GM12878 (cell line): Measurements from ENCODE around the gene PRDM8. TPM values are rescaled to one million over a fixed set of nuclear protein-coding genes. Genes with fewer than 3 reads are reported as not detected.
A peak's percentile ranks its signal among the peaks of the same experiment; 100 is the strongest.

ENCODE experiments used
- ATAC-seq: fragments of 200-7000 bp; cut with Tn5 transposase; 3 replicates; pipeline ENCODE4 v1.9.1; 2020; ENCODE audit warnings: mild to moderate bottlenecking, moderate library complexity
- BruUV-seq: library from RNA; stranded (reverse); fragments of 400-500 nt; replicated peaks from 2 replicates; lab custom pipeline; 2021; lab: Mats Ljungman, UMichigan
- CTCF ChIA-PET: fragments of 300-600 bp; sonication (Branson Sonifier 250); formaldehyde crosslinking; extraction: SDS; loops from one replicate; lab custom pipeline; 2021; ENCODE audit warnings: inconsistent platforms; lab: Yijun Ruan, JAX
- POLR2A ChIA-PET: fragments of 350-600 bp; formaldehyde crosslinking; extraction: SDS; loops from one replicate; lab custom pipeline; 2021; ENCODE audit warnings: inconsistent platforms; lab: Charles Lee
- RAD21 ChIA-PET: fragments of 300-600 bp; sonication (Branson Sonifier 250); formaldehyde crosslinking; loops from one replicate; lab custom pipeline; 2023; ENCODE audit warnings: antibody characterized with exemption; ENCODE audit not compliant: unreplicated experiment; lab: Charles Lee
- SMC1A ChIA-PET: fragments of 300-600 bp; sonication (Branson Sonifier 250); formaldehyde crosslinking; loops from one replicate; lab custom pipeline; 2023; ENCODE audit not compliant: unreplicated experiment, uncharacterized antibody; lab: Charles Lee
- DNase-seq: peaks from one replicate; pipeline ENCODE4 v3.0.0-alpha.2; 2011; ENCODE audit warnings: low read depth, low spot score
- FAIRE-seq: peaks from 3 replicates; lab custom pipeline; 2011; peaks lifted over from hg19 to GRCh38; lab: Jason Lieb, UNC
- H2AFZ ChIP-seq: 2 replicates; pipeline ENCODE4 v1.6.0; 2011; ENCODE audit warnings: low read depth, low read length, control low read depth; ENCODE audit not compliant: control insufficient read depth
- H3K27ac ChIP-seq: 2 replicates; pipeline ENCODE4 v1.5.1; 2011; ENCODE audit warnings: control low read depth; ENCODE audit not compliant: control insufficient read depth, insufficient read depth
- H3K27me3 ChIP-seq, 2 experiments: replicated peaks in 1 of 2; 2 replicates each; pipeline versions ENCODE4 v1.6.0 to v1.6.1; 2011; ENCODE audit warnings: low read length in 1 of 2; ENCODE audit not compliant: control insufficient read depth in 2 of 2, insufficient read depth in 2 of 2
- H3K36me3 ChIP-seq, 2 experiments: 2 replicates each; pipeline ENCODE4 v1.5.1; 2011; ENCODE audit warnings: low read length in 1 of 2; ENCODE audit not compliant: control insufficient read depth in 2 of 2, insufficient read depth in 2 of 2
- H3K4me1 ChIP-seq: 2 replicates; pipeline ENCODE4 v1.6.1; 2011; ENCODE audit warnings: mild to moderate bottlenecking, low read length, moderate library complexity, mixed read lengths; ENCODE audit not compliant: control insufficient read depth, insufficient read depth
- H3K4me2 ChIP-seq: 2 replicates; pipeline ENCODE4 v1.6.0; 2011; ENCODE audit warnings: control low read depth; ENCODE audit not compliant: control insufficient read depth, insufficient read depth
- H3K4me3 ChIP-seq: fragments of 200-600 bp; sonication (generic); 2 replicates; pipeline ENCODE4 v1.5.1; 2016
- H3K79me2 ChIP-seq: 2 replicates; pipeline ENCODE4 v1.6.0; 2011; ENCODE audit warnings: low read length; ENCODE audit not compliant: control insufficient read depth, insufficient read depth
- H3K9ac ChIP-seq: 2 replicates; pipeline ENCODE4 v1.8.0; 2011; ENCODE audit warnings: low read length, control low read depth, mixed read lengths; ENCODE audit not compliant: control insufficient read depth, insufficient read depth
- H3K9me3 ChIP-seq: replicated peaks from 3 replicates; pipeline ENCODE4 v1.5.1; 2011; ENCODE audit warnings: mild to moderate bottlenecking, low read length; ENCODE audit not compliant: control insufficient read depth, insufficient read depth
- H4K20me1 ChIP-seq: 2 replicates; pipeline ENCODE4 v1.6.0; 2011; ENCODE audit not compliant: control insufficient read depth, insufficient read depth
- ATF7 ChIP-seq: fragments of 450-650 bp; IDR thresholded peaks from 2 replicates; pipeline ENCODE4 v1.6.1; 2016; ENCODE audit warnings: low read depth, mild to moderate bottlenecking
- CREM ChIP-seq: IDR thresholded peaks from 2 replicates; pipeline ENCODE4 v1.6.1; 2014; ENCODE audit warnings: antibody characterized with exemption, low read depth
- DPF2 ChIP-seq: fragments of 450-650 bp; IDR thresholded peaks from 2 replicates; pipeline ENCODE4 v1.6.1; 2017; ENCODE audit warnings: mild to moderate bottlenecking
- ETV6 ChIP-seq, 2 experiments: fragments of 450-650 bp in 1 of 2; IDR thresholded peaks in 1 of 2; conservative IDR thresholded peaks in 1 of 2; 2 replicates each; pipeline ENCODE4 v1.6.1; 2014; ENCODE audit warnings: antibody characterized with exemption in 1 of 2, borderline replicate concordance in 1 of 2, low read depth in 1 of 2, mild to moderate bottlenecking in 1 of 2, moderate library complexity in 1 of 2
- EZH2 ChIP-seq: IDR thresholded peaks from 2 replicates; pipeline ENCODE4 v1.6.1; 2012; ENCODE audit warnings: low read depth, mild to moderate bottlenecking, control low read depth, inconsistent platforms, low read length, borderline replicate concordance; ENCODE audit not compliant: control insufficient read depth
- FOXM1 ChIP-seq: IDR thresholded peaks from 2 replicates; pipeline ENCODE4 v1.6.1; 2012; ENCODE audit warnings: low read depth, mild to moderate bottlenecking, inconsistent platforms, low read length, moderate library complexity
- GABPA ChIP-seq: IDR thresholded peaks from 2 replicates; pipeline ENCODE4 v1.6.1; 2014; ENCODE audit warnings: antibody characterized with exemption, low read depth, mild to moderate bottlenecking, inconsistent platforms
- HSF1 ChIP-seq: fragments of 150-350 bp; IDR thresholded peaks from 2 replicates; pipeline ENCODE4 v1.6.1; 2014; ENCODE audit warnings: mild to moderate bottlenecking, low read depth, low read length
- JUNB ChIP-seq: IDR thresholded peaks from 2 replicates; pipeline ENCODE4 v1.6.1; 2016; ENCODE audit warnings: antibody characterized with exemption, mild to moderate bottlenecking
- MTA2 ChIP-seq: fragments of 450-650 bp; IDR thresholded peaks from 2 replicates; pipeline ENCODE4 v1.6.1; 2016; ENCODE audit warnings: low read depth, mild to moderate bottlenecking, moderate library complexity
- POLR2AphosphoS5 ChIP-seq: IDR thresholded peaks from 2 replicates; pipeline ENCODE4 v1.6.1; 2011; ENCODE audit warnings: mild to moderate bottlenecking, low read length, inconsistent platforms
- RAD51 ChIP-seq: fragments of 450-650 bp; IDR thresholded peaks from 2 replicates; pipeline ENCODE4 v1.6.1; 2016; ENCODE audit warnings: moderate library complexity, mild to moderate bottlenecking, inconsistent platforms
- SP1 ChIP-seq: IDR thresholded peaks from one replicate; pipeline ENCODE4 v1.6.1; 2011; ENCODE audit warnings: low read depth, low read length
- SREBF2 ChIP-seq: IDR thresholded peaks from 2 replicates; pipeline ENCODE4 v1.6.1; 2012; ENCODE audit warnings: mild to moderate bottlenecking, low read length
- STAT1 ChIP-seq: fragments of 450-650 bp; conservative IDR thresholded peaks from 2 replicates; pipeline ENCODE4 v1.6.1; 2014; ENCODE audit warnings: antibody characterized with exemption, mild to moderate bottlenecking
- TBL1XR1 ChIP-seq: IDR thresholded peaks from 2 replicates; pipeline ENCODE4 v1.6.1; 2012; ENCODE audit warnings: low read depth, low read length, improper control_type of control experiment
- TCF12 ChIP-seq: IDR thresholded peaks from 2 replicates; pipeline ENCODE4 v1.6.1; 2011; ENCODE audit warnings: low read depth, mild to moderate bottlenecking, low read length
- TCF3 ChIP-seq: IDR thresholded peaks from 2 replicates; pipeline ENCODE4 v1.6.1; 2012; ENCODE audit warnings: low read depth, mild to moderate bottlenecking, low read length, borderline replicate concordance; ENCODE audit not compliant: insufficient read depth
- TCF7 ChIP-seq: IDR thresholded peaks from 2 replicates; pipeline ENCODE4 v1.6.1; 2014; ENCODE audit warnings: antibody characterized with exemption, borderline replicate concordance
- ZNF217 ChIP-seq: fragments of 450-650 bp; IDR thresholded peaks from 2 replicates; pipeline ENCODE4 v1.6.1; 2017; ENCODE audit warnings: antibody characterized with exemption, mild to moderate bottlenecking
- ZNF592 ChIP-seq: fragments of 450-650 bp; IDR thresholded peaks from 2 replicates; pipeline ENCODE4 v1.6.1; 2017; ENCODE audit warnings: mild to moderate bottlenecking, moderate library complexity
- WGBS: methylation state at CpG from one replicate; pipeline ENCODE4 v1.1.6; 2016; ENCODE audit warnings: low lambda C conversion rate; ENCODE audit not compliant: insufficient replicate concordance, insufficient coverage; ENCODE audit errors: missing lambda C conversion rate; 5-methylcytosine and 5-hydroxymethylcytosine counted together
- in situ Hi-C: fragments of 300-500 bp; cut with MboI; formaldehyde crosslinking; loops from 9 replicates; pipeline ENCODE4 v1.14.3; 2018; ENCODE audit warnings: mixed read lengths
- intact Hi-C: fragments of 100-400 bp; cut with micrococcal nuclease; formaldehyde crosslinking; loops from one replicate; pipeline ENCODE4 v1.14.2; 2022; ENCODE audit not compliant: unreplicated experiment
- polyA plus RNA-seq, 11 experiments: library from polyadenylated mRNA; depleted of rRNA in 4 of 11; unstranded in 6 of 11; stranded (reverse) in 5 of 11; fragments of >200 nt; fragmentation: Nextera tagmentation in 4 of 11; fragmentation: Illumina TruSeq in 1 of 11; extraction: Ambion mirVana in 4 of 11; extraction: Trizol in 1 of 11; gene quantifications; 1 replicate in 1 of 11; 2 replicates in 10 of 11; pipeline versions ENCODE4 v1.2.1 to v1.2.3, GENCODE V29; 2011 to 2016; ENCODE audit warnings: inconsistent platforms in 2 of 11, missing spikeins in 2 of 11, low read depth in 1 of 11
- total RNA-seq, 4 experiments: library from RNA; depleted of rRNA in 3 of 4; stranded (reverse); fragments of >200 nt in 3 of 4; fragmentation: Illumina TruSeq in 1 of 4; extraction: Trizol in 1 of 4; gene quantifications; 2 replicates each; pipeline versions ENCODE4 v1.2.1 to v1.2.3, GENCODE V29; 2013 to 2021

The PRDM8 gene
- total and polyA plus RNA-seq, 10 of the 15 experiments (the other 5 are each of a cell fraction or from before 2014, with no cell fraction given): 0.09 to 1.6 (median 0.40) TPM

- intact Hi-C loops: loop anchor here (2.0 to 5.0 kb wide), 3 partner anchors 23 to 823 kb away; partner anchors contain the start of gene FGF5
- Histone ChIP-seq H3K36me3 (no peaks in the 10 kb centered on the region), H3K9ac (no peak overlapping the region), H3K27ac (peak overlapping the region; percentile 49), H2AFZ (no peak overlapping the region), H4K20me1 (no peaks in the 10 kb centered on the region), H3K4me1 (peaks cover 23% of the 10 kb centered on the region), H3K4me2 (peak overlapping the region; percentile 72), H3K9me3 (no peaks in the 10 kb centered on the region; the same call in 2 of the 3 replicates), H3K4me3 (no peak overlapping the region), H3K79me2 (no peaks in the 10 kb centered on the region), H3K27me3 (no peaks in the 10 kb centered on the region)
- no TSS peak for BruUV-seq
- ATAC-seq: peak; percentile 94
- ChIA-PET POLR2A (interaction anchor here (0.5 to 0.6 kb wide), 3 partner anchors 11 to 313 kb away, joined by 3 to 6 read pairs (median 4); no protein-coding TSS in a partner anchor), SMC1A (interaction anchor here (0.5 to 6.1 kb wide), 11 partner anchors 10 to 822 kb away, joined by 3 to 51 read pairs (median 5); no protein-coding TSS in a partner anchor), RAD21 (interaction anchor here (1.0 to 5.4 kb wide), 6 partner anchors 9 to 810 kb away, joined by 3 to 28 read pairs (median 4); no protein-coding TSS in a partner anchor), CTCF (interaction anchor here (0.8 to 2.6 kb wide), 8 partner anchors 10 to 822 kb away, joined by 3 to 15 read pairs (median 4); partner anchors contain the start of gene CFAP299)
- 0% methylated on average over 2 of the region's 2 CpGs for WGBS
- FAIRE-seq: peak; percentile 97
- in situ Hi-C loops: no loop called here
- peak; percentile 60 for DNase-seq
- 0 out of 2 replicates have a peak, but pooled peaks have one; percentile 63 for TF ChIP-seq TBL1XR1
- TF ChIP-seq FOXM1: peak; percentile 77; the same call in 1 of the 2 replicates
- TF ChIP-seq JUNB: peak; percentile 67
- TF ChIP-seq HSF1: no peak
- TF ChIP-seq EZH2: no peak
- TF ChIP-seq SREBF2: no peak
- no peak for TF ChIP-seq RAD51
- no peak for TF ChIP-seq POLR2AphosphoS5
- peak; percentile 72 for TF ChIP-seq CREM
- TF ChIP-seq SP1: no peak
- peak in 1 of 2 experiments; percentile 59; a peak in 1 of 4 replicates for TF ChIP-seq ETV6 (conservative IDR thresholded peaks at IDR 0.05 in 1 of 2, IDR thresholded peaks at IDR 0.05 in 1 of 2; ENCODE audit: borderline replicate concordance in 1 of 2, low read depth in 1 of 2)
- TF ChIP-seq ZNF592: peak; percentile 67; the same call in 1 of the 2 replicates
- TF ChIP-seq TCF7: no peak
- peak; percentile 93 for TF ChIP-seq ZNF217
- peak; percentile 75; the same call in 1 of the 2 replicates for TF ChIP-seq TCF12
- peak; percentile 60; the same call in 1 of the 2 replicates for TF ChIP-seq TCF3
- peak; percentile 91 for TF ChIP-seq DPF2
- peak; percentile 91 for TF ChIP-seq ATF7
- peak; percentile 40; the same call in 1 of the 2 replicates for TF ChIP-seq GABPA
- no peak for TF ChIP-seq STAT1
- TF ChIP-seq MTA2: peak; percentile 98
These were observed 32.3 kb downstream of the PRDM8 start for GRCh38 chr4:80229590-80229989.
